Measurements from ENCODE around the gene PPM1K. TPM values are rescaled to one million over a fixed set of nuclear protein-coding genes. Genes with fewer than 3 reads are reported as not detected.
"Not testable (repeated sequence)": the region's sequence is repeated elsewhere in the genome, so short reads cannot be mapped to it uniquely, and the experiment has no call there.

The PPM1K gene
- total RNA-seq, 2 experiments from 2014 or later, result 71.0 to 78.1 TPM

GRCh38 chr4:88315460-88316017 lies 31.2 kb upstream of the PPM1K start:
- Histone ChIP-seq H3K9me3 (ENCODE audit: control insufficient read depth in 1 of 2, insufficient read depth in 1 of 2, low read length in 2 of 2) (peaks cover 0 to 12% of the 10 kb centered on the region in 2 experiments), H3K36me3 (ENCODE audit: insufficient read depth, low read length) (no peaks in the 10 kb centered on the region), H3K4me1 (ENCODE audit: insufficient read depth, low read length) (peaks cover 5% of the 10 kb centered on the region), H3K27ac (ENCODE audit: low read depth in 1 of 2, low read length in 2 of 2) (no peak overlapping the region), H3K4me3 (ENCODE audit: low read length) (no peak overlapping the region), H3K27me3 (ENCODE audit: control insufficient read depth in 1 of 2, insufficient read depth in 2 of 2, low read length in 2 of 2) (peaks cover 0 to 6% of the 10 kb centered on the region in 2 experiments)
- ATAC-seq (ENCODE audit: poor library complexity) (no peak), DNase-seq (no peak)
- intact Hi-C loops (cut with DNase I, micrococcal nuclease), result no loop called here
- H3K9me3 Mint-ChIP-seq, result no peaks in the 10 kb centered on the region
- TF ChIP-seq CTCF (IDR thresholded peaks at IDR 0.05), result no peak
- peaks cover 5% of the 10 kb centered on the region for H3K27me3 Mint-ChIP-seq
- ChIA-PET CTCF (no interaction called here), POLR2A (interaction anchor here (1.9 kb wide), 1 partner anchor 31 kb away, joined by 6 read pairs; the partner anchor contains the start of gene PPM1K)
- no peak overlapping the region for H3K4me3 Mint-ChIP-seq
- no peaks in the 10 kb centered on the region for H3K36me3 Mint-ChIP-seq (ENCODE audit: low read depth)
- H3K27ac Mint-ChIP-seq, result no peak overlapping the region
- peaks cover 11% of the 10 kb centered on the region for H3K4me1 Mint-ChIP-seq (ENCODE audit: low read depth)

GRCh38 chr4:88313088-88313624 lies 28.8 kb upstream of the PPM1K start:
- H3K27ac Mint-ChIP-seq; DNase-seq; H3K27me3 ChIP-seq (ENCODE audit: control insufficient read depth in 1 of 2, insufficient read depth in 2 of 2, low read length in 2 of 2); H3K36me3 ChIP-seq (ENCODE audit: insufficient read depth, low read length); H3K4me3 ChIP-seq (ENCODE audit: low read length); H3K36me3 Mint-ChIP-seq (ENCODE audit: low read depth); H3K4me3 Mint-ChIP-seq; H3K4me1 ChIP-seq (ENCODE audit: insufficient read depth, low read length); ATAC-seq (ENCODE audit: poor library complexity); intact Hi-C loops (cut with DNase I, micrococcal nuclease); H3K27ac ChIP-seq (ENCODE audit: low read depth in 1 of 2, low read length in 2 of 2); POLR2A ChIA-PET; H3K4me1 Mint-ChIP-seq (ENCODE audit: low read depth); H3K9me3 Mint-ChIP-seq; CTCF ChIA-PET: not testable (repeated sequence)
- H3K9me3 ChIP-seq (ENCODE audit: control insufficient read depth in 1 of 2, insufficient read depth in 1 of 2, low read length in 2 of 2), result peaks cover 0 to 12% of the 10 kb centered on the region in 2 experiments
- peaks cover 14% of the 10 kb centered on the region for H3K27me3 Mint-ChIP-seq

GRCh38 chr4:88308587-88308986 lies 24.2 kb upstream of the PPM1K start:
- H3K27me3 ChIP-seq (ENCODE audit: control insufficient read depth in 1 of 2, insufficient read depth in 2 of 2, low read length in 2 of 2), result peaks cover 0 to 6% of the 10 kb centered on the region in 2 experiments
- TF ChIP-seq CTCF (IDR thresholded peaks at IDR 0.05), result no peak
- ATAC-seq (ENCODE audit: poor library complexity) (no peak), DNase-seq (no peak)
- H3K27ac ChIP-seq (ENCODE audit: low read depth in 1 of 2, low read length in 2 of 2), result no peak overlapping the region
- no peak overlapping the region for H3K4me3 ChIP-seq (ENCODE audit: low read length)
- Mint-ChIP-seq H3K36me3 (ENCODE audit: low read depth) (no peaks in the 10 kb centered on the region), H3K27me3 (peaks cover 14% of the 10 kb centered on the region), H3K9me3 (no peaks in the 10 kb centered on the region), H3K4me1 (ENCODE audit: low read depth) (no peaks in the 10 kb centered on the region), H3K4me3 (no peak overlapping the region), H3K27ac (no peak overlapping the region)
- H3K36me3 ChIP-seq (ENCODE audit: insufficient read depth, low read length), result no peaks in the 10 kb centered on the region
- intact Hi-C loops (cut with DNase I, micrococcal nuclease), result no loop called here
- no peaks in the 10 kb centered on the region for H3K4me1 ChIP-seq (ENCODE audit: insufficient read depth, low read length)
- ChIA-PET POLR2A (no interaction called here), CTCF (no interaction called here)
- peaks cover 0 to 12% of the 10 kb centered on the region in 2 experiments for H3K9me3 ChIP-seq (ENCODE audit: control insufficient read depth in 1 of 2, insufficient read depth in 1 of 2, low read length in 2 of 2)
